MM.1S (cell line): Measurements from ENCODE around the gene ZNF280D.

Experiments used
- CTCF ChIP-seq: fragments of 300-600 bp; sonication (generic); IDR thresholded peaks from 2 replicates; pipeline ENCODE4 v1.5.1; 2016; ENCODE audit warnings: antibody characterized with exemption, low read length, mixed read lengths
- EZH2 ChIP-seq: fragments of 300-600 bp; sonication (generic); optimal IDR thresholded peaks from 2 replicates; pipeline ENCODE3; 2017; ENCODE audit warnings: low read depth, mild to moderate bottlenecking, antibody characterized with exemption, low read length, mixed read lengths

GRCh38 chr15:56654216-56654615 is 79.1 kb downstream of the ZNF280D start:
- TF ChIP-seq CTCF = no peak
- no peak for TF ChIP-seq EZH2
